HepG2 (cell line): ENCODE results near the gene CTDSP2. TPM values are rescaled to one million over a fixed set of nuclear protein-coding genes. Genes with fewer than 3 reads are reported as not detected.

Experiments
- ATAD3A ChIP-seq: sonication (generic); formaldehyde crosslinking; IDR thresholded peaks from 2 replicates; pipeline ENCODE4 v1.4.0; 2020; ENCODE audit warnings: missing genetic modification reagents
- ELF1 ChIP-seq: sonication (generic); formaldehyde crosslinking; IDR thresholded peaks from 2 replicates; pipeline ENCODE4 v1.4.0; 2020; ENCODE audit warnings: missing genetic modification reagents
- EP300 ChIP-seq, 3 experiments: sonication (generic) in 1 of 3; formaldehyde crosslinking in 1 of 3; IDR thresholded peaks; 2 replicates each; pipeline versions ENCODE4 v1.5.1 to v1.6.1; 2011 to 2020; ENCODE audit warnings: low read depth in 2 of 3, low read length in 2 of 3, borderline replicate concordance in 1 of 3, improper control_type of control experiment in 1 of 3, mild to moderate bottlenecking in 1 of 3, missing genetic modification reagents in 1 of 3, moderate library complexity in 1 of 3
- HHEX ChIP-seq: IDR thresholded peaks from 2 replicates; pipeline ENCODE4 v1.6.1; 2016; ENCODE audit warnings: control low read depth
- HNRNPL ChIP-seq: fragments of 200-400 bp; formaldehyde crosslinking; IDR thresholded peaks from 2 replicates; pipeline ENCODE4 v1.6.1; 2017; ENCODE audit warnings: mild to moderate bottlenecking, low read depth, low read length
- KLF11 ChIP-seq: IDR thresholded peaks from 2 replicates; pipeline ENCODE4 v1.6.1; 2016; ENCODE audit warnings: missing compliant biosample characterization
- NBN ChIP-seq: fragments of 450-650 bp; conservative IDR thresholded peaks from 2 replicates; pipeline ENCODE4 v1.6.1; 2017
- NFKB2 ChIP-seq: sonication (generic); formaldehyde crosslinking; IDR thresholded peaks from 2 replicates; pipeline ENCODE4 v1.4.0; 2020; ENCODE audit warnings: missing genetic modification reagents, borderline replicate concordance
- POLR2A ChIP-seq, 2 experiments: IDR thresholded peaks; 2 replicates each; pipeline ENCODE4 v1.6.1; 2011; ENCODE audit warnings: low read depth in 2 of 2, low read length in 2 of 2, mild to moderate bottlenecking in 1 of 2, moderate library complexity in 1 of 2; ENCODE audit not compliant: insufficient read depth in 1 of 2
- SRY ChIP-seq: sonication (generic); formaldehyde crosslinking; IDR thresholded peaks from 2 replicates; pipeline ENCODE4 v1.8.0; 2022; ENCODE audit warnings: mild to moderate bottlenecking, missing genetic modification reagents
- YEATS4 ChIP-seq: sonication (generic); formaldehyde crosslinking; IDR thresholded peaks from 2 replicates; pipeline ENCODE4 v1.4.0; 2020; ENCODE audit warnings: missing genetic modification reagents, borderline replicate concordance
- YY1 ChIP-seq: IDR thresholded peaks from 2 replicates; pipeline ENCODE4 v1.6.1; 2011; ENCODE audit warnings: low read length, low read depth, moderate library complexity, mild to moderate bottlenecking; ENCODE audit not compliant: insufficient read depth, insufficient replicate concordance
- ZBTB8A ChIP-seq: sonication (generic); formaldehyde crosslinking; IDR thresholded peaks from 2 replicates; pipeline ENCODE4 v1.4.0; 2020; ENCODE audit warnings: mild to moderate bottlenecking, low read depth, missing genetic modification reagents, borderline replicate concordance
- ZFP37 ChIP-seq: sonication (generic); formaldehyde crosslinking; IDR thresholded peaks from 2 replicates; pipeline ENCODE4 v1.4.0; 2020; ENCODE audit warnings: missing genetic modification reagents, borderline replicate concordance
- ZKSCAN1 ChIP-seq: fragments of 150-350 bp; IDR thresholded peaks from 2 replicates; pipeline ENCODE4 v1.6.1; 2014; ENCODE audit warnings: low read length
- ZNF224 ChIP-seq: sonication (generic); formaldehyde crosslinking; IDR thresholded peaks from 2 replicates; pipeline ENCODE4 v1.5.0; 2020; ENCODE audit warnings: mild to moderate bottlenecking, missing genetic modification reagents
- ZNF337 ChIP-seq: sonication (generic); formaldehyde crosslinking; IDR thresholded peaks from 2 replicates; pipeline ENCODE4 v1.5.1; 2020; ENCODE audit warnings: missing genetic modification reagents, low read depth, mild to moderate bottlenecking, borderline replicate concordance
- ZNF563 ChIP-seq: sonication (generic); formaldehyde crosslinking; IDR thresholded peaks from 2 replicates; pipeline ENCODE4 v1.8.0; 2022; ENCODE audit warnings: mild to moderate bottlenecking, moderate library complexity, missing genetic modification reagents
- ZNF570 ChIP-seq: sonication (generic); formaldehyde crosslinking; IDR thresholded peaks from 2 replicates; pipeline ENCODE4 v1.4.0; 2020; ENCODE audit warnings: mild to moderate bottlenecking, missing genetic modification reagents, borderline replicate concordance
- polyA plus RNA-seq, 8 experiments: library from polyadenylated mRNA; depleted of rRNA in 3 of 8; stranded (reverse) in 7 of 8; unstranded in 1 of 8; fragments of >200 nt; fragmentation: Illumina TruSeq in 4 of 8; extraction: Trizol in 4 of 8; gene quantifications; 2 replicates each; pipeline versions ENCODE4 v1.2.1 to v1.2.3, GENCODE V29; 2011 to 2016; ENCODE audit warnings: low read depth in 4 of 8, missing spikeins in 1 of 8, mixed read lengths in 1 of 8; ENCODE audit not compliant: insufficient read depth in 1 of 8
- total RNA-seq, 5 experiments: library from RNA; depleted of rRNA; stranded (reverse); fragments of >200 nt; fragmentation: Illumina TruSeq; extraction: Trizol; gene quantifications; 2 replicates each; pipeline ENCODE4 v1.2.3, GENCODE V29; 2016; ENCODE audit warnings: low read depth in 1 of 5
- TF ChIP-seq, protein P1 (sequence below): sonication (generic); formaldehyde crosslinking; IDR thresholded peaks from 2 replicates; pipeline ENCODE4 v1.8.1; 2023; ENCODE audit warnings: mild to moderate bottlenecking, missing genetic modification reagents
- TF ChIP-seq, protein P2 (sequence below): sonication (generic); formaldehyde crosslinking; IDR thresholded peaks from 2 replicates; pipeline ENCODE4 v1.4.0; 2020; ENCODE audit warnings: missing genetic modification reagents
- TF ChIP-seq, protein P3 (sequence below): IDR thresholded peaks from 2 replicates; pipeline ENCODE4 v1.6.1; 2016; ENCODE audit warnings: missing genetic modification reagents, missing compliant biosample characterization
- TF ChIP-seq, protein P4 (sequence below): sonication (generic); formaldehyde crosslinking; IDR thresholded peaks from 2 replicates; pipeline ENCODE4 v1.8.0; 2023; ENCODE audit warnings: mild to moderate bottlenecking, missing genetic modification reagents
- TF ChIP-seq, protein P5 (sequence below): sonication (generic); formaldehyde crosslinking; IDR thresholded peaks from 2 replicates; pipeline ENCODE4 v1.4.0; 2020; ENCODE audit warnings: missing genetic modification reagents, borderline replicate concordance

The CTDSP2 gene
- total and polyA plus RNA-seq, 2 of the 13 experiments (the other 11 are each of a cell fraction or from before 2014, with no cell fraction given): 38.1 to 82.5 TPM

DNA sequence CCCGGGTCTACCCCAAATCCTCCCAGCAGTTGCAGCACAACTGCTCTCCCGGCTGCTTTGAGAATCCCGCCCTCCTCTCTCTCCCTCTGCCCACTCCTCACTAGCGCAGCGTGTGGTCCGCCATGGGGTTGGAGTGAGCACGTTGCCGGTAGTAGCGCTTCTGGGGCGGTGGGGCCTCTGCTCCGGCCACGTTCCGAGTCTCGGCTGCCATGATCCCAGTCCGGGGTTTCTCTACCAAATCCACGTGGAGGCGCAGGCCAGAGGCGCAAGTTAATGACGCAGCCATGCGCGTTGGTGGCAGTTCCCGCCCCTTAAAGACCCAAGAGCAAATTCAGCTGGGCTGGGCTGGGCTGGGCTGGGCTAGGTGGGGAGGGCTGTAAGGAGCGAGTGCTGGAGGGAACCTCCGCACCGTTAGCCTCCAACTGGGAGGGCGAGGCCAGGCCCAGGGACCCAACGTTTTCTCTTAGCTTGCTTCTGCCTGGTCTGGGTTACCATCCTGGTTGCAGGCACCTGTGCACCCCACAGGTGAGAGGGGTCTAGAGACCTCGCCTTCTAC lies 74.6 kb downstream of the CTDSP2 start, which contains the start of gene METTL1 (continued):
- TF ChIP-seq ZNF570 (CRISPR knock-in tag) (no peak), ZFP37 (CRISPR knock-in tag) (0 out of 2 replicates have a peak, but pooled peaks have one; percentile 84), HHEX (CRISPR knock-in tag) (no peak), ZBTB8A (CRISPR knock-in tag) (peak; percentile 81; the same call in 1 of the 2 replicates), ZKSCAN1 (0 out of 2 replicates have a peak, but pooled peaks have one; percentile 36), SRY (CRISPR knock-in tag) (peak; percentile 95), ELF1 (CRISPR knock-in tag) (peak; percentile 43; the same call in 1 of the 2 replicates), ZNF337 (CRISPR knock-in tag) (peak; percentile 58; the same call in 1 of the 2 replicates), YY1 (peak; percentile 93), POLR2A (IDR thresholded peaks at IDR 0.05; ENCODE audit: insufficient read depth in 1 of 2, low read depth in 2 of 2, low read length in 2 of 2) (peak; percentile 89 to 92), NFKB2 (CRISPR knock-in tag) (peak; percentile 71; the same call in 1 of the 2 replicates), KLF11 (CRISPR knock-in tag) (peak; percentile 59; the same call in 1 of the 2 replicates), YEATS4 (CRISPR knock-in tag) (peak; percentile 98), ZNF224 (CRISPR knock-in tag) (peak; percentile 83; the same call in 1 of the 2 replicates), HNRNPL (0 out of 2 replicates have a peak, but pooled peaks have one; percentile 77), ATAD3A (CRISPR knock-in tag) (0 out of 2 replicates have a peak, but pooled peaks have one; percentile 14), ZNF563 (CRISPR knock-in tag) (peak; percentile 88), NBN (no peak), EP300 (IDR thresholded peaks at IDR 0.05; ENCODE audit: low read depth in 2 of 2, low read length in 2 of 2) (peak; percentile 36 to 45; a peak in 2 of 4 replicates), EP300 (CRISPR knock-in tag; IDR thresholded peaks at IDR 0.05; ENCODE audit: borderline replicate concordance) (no peak; the same call in 1 of the 2 replicates)
- TF ChIP-seq, protein P1, sequence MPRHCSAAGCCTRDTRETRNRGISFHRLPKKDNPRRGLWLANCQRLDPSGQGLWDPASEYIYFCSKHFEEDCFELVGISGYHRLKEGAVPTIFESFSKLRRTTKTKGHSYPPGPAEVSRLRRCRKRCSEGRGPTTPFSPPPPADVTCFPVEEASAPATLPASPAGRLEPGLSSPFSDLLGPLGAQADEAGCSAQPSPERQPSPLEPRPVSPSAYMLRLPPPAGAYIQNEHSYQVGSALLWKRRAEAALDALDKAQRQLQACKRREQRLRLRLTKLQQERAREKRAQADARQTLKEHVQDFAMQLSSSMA (CRISPR knock-in tag): peak; percentile 93
- TF ChIP-seq, protein P2, sequence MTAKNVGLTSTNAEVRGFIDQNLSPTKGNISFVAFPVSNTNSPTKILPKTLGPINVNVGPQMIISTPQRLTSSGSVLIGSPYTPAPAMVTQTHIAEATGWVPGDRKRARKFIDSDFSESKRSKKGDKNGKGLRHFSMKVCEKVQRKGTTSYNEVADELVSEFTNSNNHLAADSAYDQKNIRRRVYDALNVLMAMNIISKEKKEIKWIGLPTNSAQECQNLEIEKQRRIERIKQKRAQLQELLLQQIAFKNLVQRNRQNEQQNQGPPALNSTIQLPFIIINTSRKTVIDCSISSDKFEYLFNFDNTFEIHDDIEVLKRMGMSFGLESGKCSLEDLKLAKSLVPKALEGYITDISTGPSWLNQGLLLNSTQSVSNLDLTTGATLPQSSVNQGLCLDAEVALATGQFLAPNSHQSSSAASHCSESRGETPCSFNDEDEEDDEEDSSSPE (CRISPR knock-in tag): peak; percentile 73; the same call in 1 of the 2 replicates
- TF ChIP-seq, protein P3, sequence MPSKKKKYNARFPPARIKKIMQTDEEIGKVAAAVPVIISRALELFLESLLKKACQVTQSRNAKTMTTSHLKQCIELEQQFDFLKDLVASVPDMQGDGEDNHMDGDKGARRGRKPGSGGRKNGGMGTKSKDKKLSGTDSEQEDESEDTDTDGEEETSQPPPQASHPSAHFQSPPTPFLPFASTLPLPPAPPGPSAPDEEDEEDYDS (CRISPR knock-in tag): peak; percentile 53; the same call in 1 of the 2 replicates
- TF ChIP-seq, protein P4, sequence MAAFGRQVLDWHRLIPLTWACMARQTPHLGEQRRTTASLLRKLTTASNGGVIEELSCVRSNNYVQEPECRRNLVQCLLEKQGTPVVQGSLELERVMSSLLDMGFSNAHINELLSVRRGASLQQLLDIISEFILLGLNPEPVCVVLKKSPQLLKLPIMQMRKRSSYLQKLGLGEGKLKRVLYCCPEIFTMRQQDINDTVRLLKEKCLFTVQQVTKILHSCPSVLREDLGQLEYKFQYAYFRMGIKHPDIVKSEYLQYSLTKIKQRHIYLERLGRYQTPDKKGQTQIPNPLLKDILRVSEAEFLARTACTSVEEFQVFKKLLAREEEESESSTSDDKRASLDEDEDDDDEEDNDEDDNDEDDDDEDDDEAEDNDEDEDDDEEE: peak; percentile 83; the same call in 1 of the 2 replicates
- TF ChIP-seq, protein P5, sequence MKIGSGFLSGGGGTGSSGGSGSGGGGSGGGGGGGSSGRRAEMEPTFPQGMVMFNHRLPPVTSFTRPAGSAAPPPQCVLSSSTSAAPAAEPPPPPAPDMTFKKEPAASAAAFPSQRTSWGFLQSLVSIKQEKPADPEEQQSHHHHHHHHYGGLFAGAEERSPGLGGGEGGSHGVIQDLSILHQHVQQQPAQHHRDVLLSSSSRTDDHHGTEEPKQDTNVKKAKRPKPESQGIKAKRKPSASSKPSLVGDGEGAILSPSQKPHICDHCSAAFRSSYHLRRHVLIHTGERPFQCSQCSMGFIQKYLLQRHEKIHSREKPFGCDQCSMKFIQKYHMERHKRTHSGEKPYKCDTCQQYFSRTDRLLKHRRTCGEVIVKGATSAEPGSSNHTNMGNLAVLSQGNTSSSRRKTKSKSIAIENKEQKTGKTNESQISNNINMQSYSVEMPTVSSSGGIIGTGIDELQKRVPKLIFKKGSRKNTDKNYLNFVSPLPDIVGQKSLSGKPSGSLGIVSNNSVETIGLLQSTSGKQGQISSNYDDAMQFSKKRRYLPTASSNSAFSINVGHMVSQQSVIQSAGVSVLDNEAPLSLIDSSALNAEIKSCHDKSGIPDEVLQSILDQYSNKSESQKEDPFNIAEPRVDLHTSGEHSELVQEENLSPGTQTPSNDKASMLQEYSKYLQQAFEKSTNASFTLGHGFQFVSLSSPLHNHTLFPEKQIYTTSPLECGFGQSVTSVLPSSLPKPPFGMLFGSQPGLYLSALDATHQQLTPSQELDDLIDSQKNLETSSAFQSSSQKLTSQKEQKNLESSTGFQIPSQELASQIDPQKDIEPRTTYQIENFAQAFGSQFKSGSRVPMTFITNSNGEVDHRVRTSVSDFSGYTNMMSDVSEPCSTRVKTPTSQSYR (CRISPR knock-in tag): no peak
